Measurements from ENCODE around the gene AKAP13. TPM values are rescaled to one million over a fixed set of nuclear protein-coding genes. Genes with fewer than 3 reads are reported as not detected.

The AKAP13 gene
- total and polyA plus RNA-seq, 2 of the 8 experiments (the other 6 are each of a cell fraction or from before 2014, with no cell fraction given): 14.0 to 46.2 TPM

DNA sequence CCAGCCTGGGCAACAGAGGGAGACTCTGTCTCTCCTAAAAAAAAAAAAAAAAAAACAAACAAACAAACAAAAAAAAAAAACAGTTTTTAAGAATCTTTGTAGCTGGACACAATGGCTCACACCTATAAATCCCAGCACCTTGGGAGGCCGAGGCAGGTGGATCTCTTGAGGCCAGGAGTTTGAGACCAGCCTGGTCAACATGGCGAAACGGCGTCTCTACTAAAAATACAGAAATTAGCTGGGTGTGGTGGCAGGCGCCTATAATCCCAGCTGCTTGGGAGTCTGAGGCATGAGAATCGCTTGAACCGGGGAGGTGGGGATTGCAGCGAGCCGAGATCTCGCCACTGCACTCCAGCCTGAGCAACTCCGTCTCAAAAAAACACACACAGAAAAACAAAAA is 361.3 kb downstream of the AKAP13 start:
- no peak overlapping the region for H2AK5ac ChIP-seq (ENCODE audit: low read depth, low read length)
- no peaks in the 10 kb centered on the region for H3K23me2 ChIP-seq (ENCODE audit: low read depth, low read length)
- no peak overlapping the region for H3K4me3 ChIP-seq (ENCODE audit: extremely low read depth in 1 of 4, insufficient read depth in 2 of 4, low read depth in 3 of 4, low read length in 4 of 4)
- H4K20me1 ChIP-seq (replicated peaks in 1 of 2; ENCODE audit: control insufficient read depth in 1 of 2, insufficient read depth in 2 of 2, low read length in 2 of 2): peaks cover 0 to 2% of the 10 kb centered on the region in 2 experiments
- DNase-seq (ENCODE audit: low read depth in 1 of 2, low spot score in 2 of 2) (no peak), FAIRE-seq (no peak)
- no peak overlapping the region for H4K5ac ChIP-seq (ENCODE audit: insufficient read length, low read depth, low read length)
- no peak overlapping the region for H3K9ac ChIP-seq (replicated peaks in 1 of 4; ENCODE audit: extremely low read depth in 1 of 4, low read depth in 3 of 4, low read length in 3 of 4)
- no peak overlapping the region for H4K91ac ChIP-seq (replicated peaks; ENCODE audit: insufficient read length, low read length)
- no peak overlapping the region for H3K14ac ChIP-seq (ENCODE audit: insufficient read length)
- no peaks in the 10 kb centered on the region for H3K79me2 ChIP-seq (ENCODE audit: control insufficient read depth in 1 of 2, insufficient read depth in 2 of 2, low read length in 2 of 2)
- no peak overlapping the region for H2BK120ac ChIP-seq (replicated peaks; ENCODE audit: low read depth, low read length)
- H3K27ac ChIP-seq (ENCODE audit: low read depth, low read length): no peak overlapping the region
- 94% methylated on average over 11 of the region's 11 CpGs; no CpG with 5 or more reads in 1 of the 2 experiments for WGBS, 2 experiments (ENCODE audit: extremely low coverage in 1 of 2, insufficient coverage in 1 of 2, insufficient read length in 1 of 2, insufficient replicate concordance in 2 of 2, low coverage in 1 of 2, low lambda C conversion rate in 2 of 2, missing lambda C conversion rate in 1 of 2)
- no peaks in the 10 kb centered on the region for H3K9me3 ChIP-seq (ENCODE audit: insufficient read depth in 2 of 2, low read depth in 1 of 2, low read length in 1 of 2)
- H2BK20ac ChIP-seq (ENCODE audit: low read length): no peak overlapping the region
- H3K4me1 ChIP-seq (replicated peaks in 1 of 4; ENCODE audit: control insufficient read depth in 3 of 4, insufficient read depth in 4 of 4, low read length in 3 of 4): peaks cover 0 to 4% (median 0%) of the 10 kb centered on the region in 4 experiments; a peak in 2 of 7 replicates
- H3K4me2 ChIP-seq (ENCODE audit: insufficient read depth in 1 of 2, low read depth in 2 of 2, low read length in 2 of 2): no peak overlapping the region
- no peak overlapping the region for H3K4ac ChIP-seq (replicated peaks; ENCODE audit: insufficient read length, low read depth, low read length)
- no peak overlapping the region for H2AFZ ChIP-seq (ENCODE audit: low read length)
- no peak overlapping the region for H3K18ac ChIP-seq (ENCODE audit: extremely low read depth, low read length)
- no peaks in the 10 kb centered on the region for H3K27me3 ChIP-seq (replicated peaks in 1 of 4; ENCODE audit: control insufficient read depth in 3 of 4, extremely low read depth in 1 of 4, insufficient read depth in 3 of 4, low read length in 3 of 4)
- peaks cover 3 to 27% (median 20%) of the 10 kb centered on the region in 4 experiments; a peak in 7 of 8 replicates for H3K36me3 ChIP-seq (ENCODE audit: control insufficient read depth in 2 of 4, insufficient read depth in 4 of 4, low read length in 3 of 4)
- no peak overlapping the region for H2BK12ac ChIP-seq (ENCODE audit: low read depth, low read length)
- H3K56ac ChIP-seq (replicated peaks; ENCODE audit: insufficient read length, low read depth, low read length): no peak overlapping the region
- no peak overlapping the region for H3K23ac ChIP-seq (ENCODE audit: insufficient read length)
- no peak overlapping the region for H2BK15ac ChIP-seq (ENCODE audit: low read length)
- ChIA-PET POLR2A (ENCODE audit: partially characterized antibody) (interaction anchor here (1.1 kb wide), 1 partner anchor 8 kb away, joined by 4 read pairs; no protein-coding TSS in a partner anchor), CTCF (ENCODE audit: partially characterized antibody) (interaction anchor here (0.5 to 4.4 kb wide), 11 partner anchors 7 to 140 kb away, joined by 3 to 20 read pairs (median 4); no protein-coding TSS in a partner anchor)
- no peak overlapping the region for H2BK5ac ChIP-seq (ENCODE audit: low read depth, low read length)
- no peak overlapping the region for H4K8ac ChIP-seq (ENCODE audit: extremely low read depth, insufficient read depth, low read length)
- H3K79me1 ChIP-seq (ENCODE audit: low read depth, low read length): no peaks in the 10 kb centered on the region
- TF ChIP-seq, protein P1, sequence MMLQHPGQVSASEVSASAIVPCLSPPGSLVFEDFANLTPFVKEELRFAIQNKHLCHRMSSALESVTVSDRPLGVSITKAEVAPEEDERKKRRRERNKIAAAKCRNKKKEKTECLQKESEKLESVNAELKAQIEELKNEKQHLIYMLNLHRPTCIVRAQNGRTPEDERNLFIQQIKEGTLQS (IDR thresholded peaks at IDR 0.05; ENCODE audit: insufficient read depth, low read depth, low read length): no peak
- TF ChIP-seq TCF12 (IDR thresholded peaks at IDR 0.05; ENCODE audit: low read depth, low read length) (no peak), CREB1 (IDR thresholded peaks at IDR 0.05) (no peak), TBP (IDR thresholded peaks at IDR 0.05; ENCODE audit: low read depth, low read length) (no peak), NANOG (IDR thresholded peaks at IDR 0.05; ENCODE audit: insufficient read depth, low read depth, low read length, poor library complexity, severe bottlenecking) (no peak)

Measured in H1 (cell line).